Tibial artery (tissue), 4 donors: Measurements from ENCODE around the gene EIF2D.
A peak's percentile ranks its signal among the peaks of the same experiment; 100 is the strongest.

ENCODE experiments used
- DNase-seq, 2 donors: peaks; one replicate each; pipeline ENCODE4 v3.0.0-alpha.2; 2019
- H3K27ac ChIP-seq, 2 donors: fragments of 200-600 bp; sonication (generic) in 1 of 2; 1 replicate in 1 of 2; 2 replicates in 1 of 2; pipeline ENCODE4 v1.5.1; 2018 to 2019; ENCODE audit warnings: mild to moderate bottlenecking in 1 of 2
- H3K27me3 ChIP-seq, 2 donors: fragments of 200-600 bp; sonication (generic) in 1 of 2; one replicate each; pipeline versions ENCODE4 v1.5.1 to v1.6.0; 2016 to 2019
- H3K36me3 ChIP-seq, 3 donors: fragments of 200-600 bp; sonication (generic) in 2 of 3; one replicate each; pipeline ENCODE4 v1.5.1; 2016 to 2019; ENCODE audit warnings: mild to moderate bottlenecking in 2 of 3
- H3K4me1 ChIP-seq, 4 donors: fragments of 200-600 bp; sonication (generic) in 2 of 4; 1 replicate in 3 of 4; 2 replicates in 1 of 4; pipeline ENCODE4 v1.5.1; 2016 to 2019
- H3K4me3 ChIP-seq, 2 donors: fragments of 200-600 bp; sonication (generic) in 1 of 2; 1 replicate in 1 of 2; 2 replicates in 1 of 2; pipeline ENCODE4 v1.5.1; 2018 to 2019; ENCODE audit warnings: mild to moderate bottlenecking in 2 of 2
- H3K9me3 ChIP-seq, 3 donors: fragments of 200-600 bp; sonication (generic) in 1 of 3; one replicate each; pipeline ENCODE4 v1.5.1; 2016 to 2019
- intact Hi-C: fragments of 100-400 bp; cut with DNase I; formaldehyde crosslinking; loops from one replicate; pipeline ENCODE4 v1.15.0; 2023; ENCODE audit warnings: low total_unique reads
- TF ChIP-seq, protein P1 (sequence below), 2 experiments: fragments of 200-600 bp in 1 of 2; fragments of 450-650 bp in 1 of 2; IDR thresholded peaks; one replicate each; pipeline ENCODE4 v1.5.1; 2017 to 2019; ENCODE audit warnings: antibody characterized with exemption in 2 of 2, mild to moderate bottlenecking in 1 of 2, moderate library complexity in 1 of 2

Gene EIF2D, protein sequence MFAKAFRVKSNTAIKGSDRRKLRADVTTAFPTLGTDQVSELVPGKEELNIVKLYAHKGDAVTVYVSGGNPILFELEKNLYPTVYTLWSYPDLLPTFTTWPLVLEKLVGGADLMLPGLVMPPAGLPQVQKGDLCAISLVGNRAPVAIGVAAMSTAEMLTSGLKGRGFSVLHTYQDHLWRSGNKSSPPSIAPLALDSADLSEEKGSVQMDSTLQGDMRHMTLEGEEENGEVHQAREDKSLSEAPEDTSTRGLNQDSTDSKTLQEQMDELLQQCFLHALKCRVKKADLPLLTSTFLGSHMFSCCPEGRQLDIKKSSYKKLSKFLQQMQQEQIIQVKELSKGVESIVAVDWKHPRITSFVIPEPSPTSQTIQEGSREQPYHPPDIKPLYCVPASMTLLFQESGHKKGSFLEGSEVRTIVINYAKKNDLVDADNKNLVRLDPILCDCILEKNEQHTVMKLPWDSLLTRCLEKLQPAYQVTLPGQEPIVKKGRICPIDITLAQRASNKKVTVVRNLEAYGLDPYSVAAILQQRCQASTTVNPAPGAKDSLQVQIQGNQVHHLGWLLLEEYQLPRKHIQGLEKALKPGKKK

DNA sequence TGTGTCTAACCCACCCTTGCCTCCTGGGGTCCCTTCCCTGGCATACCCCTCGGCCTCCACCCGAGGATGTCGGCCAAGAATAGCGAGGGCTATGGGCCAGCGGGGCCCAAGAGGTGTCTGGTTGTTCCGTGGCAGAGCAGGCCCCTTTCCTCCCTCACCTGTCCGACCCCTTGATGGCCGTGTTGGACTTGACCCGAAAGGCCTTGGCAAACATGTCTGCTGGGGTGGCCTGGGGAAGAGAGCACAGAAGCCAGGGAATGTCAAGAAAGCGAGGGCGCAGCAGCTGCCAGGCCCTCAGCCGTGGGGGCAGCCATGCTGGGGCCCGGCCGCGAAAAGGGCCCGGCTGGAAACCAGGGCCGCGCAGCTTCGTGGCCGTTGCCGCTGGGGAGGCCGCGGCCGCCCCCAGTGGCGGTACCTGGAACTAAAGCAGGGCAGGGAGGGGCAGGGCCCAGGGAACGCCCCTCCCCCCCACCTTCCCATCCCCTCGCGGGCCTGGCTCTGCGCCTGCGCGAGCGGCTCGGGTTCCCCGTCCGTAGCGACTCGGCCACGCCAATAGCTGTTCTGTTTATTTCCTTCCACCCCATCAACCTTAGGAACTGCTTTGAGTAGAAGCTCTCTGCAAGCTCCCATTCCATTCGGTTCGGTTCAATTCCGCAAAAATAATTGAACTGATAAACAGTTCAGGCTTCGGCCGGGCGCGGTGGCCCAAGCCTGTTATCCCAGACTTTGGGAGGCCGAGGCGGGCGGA lies at the start of gene EIF2D:
Gene EIF2D, minus strand, starts transcription at position 337 of the 748 bp plus-strand sequence. Its CDS starts 123 bp downstream, at position 214.
- H3K4me1 ChIP-seq: peaks cover 0 to 14% (median 9%) of the 10 kb centered on the region in 4 donors
- peak; percentile 90 to 96 for DNase-seq
- no peaks in the 10 kb centered on the region for H3K9me3 ChIP-seq
- H3K4me3 ChIP-seq: peak within 1 kb of the TSS; percentile 75 to 82
- peak within 1 kb of the TSS; percentile 85 to 92 for H3K27ac ChIP-seq
- H3K36me3 ChIP-seq: peaks cover 6 to 35% (median 34%) of the 10 kb centered on the region in 3 donors
- TF ChIP-seq, protein P1, sequence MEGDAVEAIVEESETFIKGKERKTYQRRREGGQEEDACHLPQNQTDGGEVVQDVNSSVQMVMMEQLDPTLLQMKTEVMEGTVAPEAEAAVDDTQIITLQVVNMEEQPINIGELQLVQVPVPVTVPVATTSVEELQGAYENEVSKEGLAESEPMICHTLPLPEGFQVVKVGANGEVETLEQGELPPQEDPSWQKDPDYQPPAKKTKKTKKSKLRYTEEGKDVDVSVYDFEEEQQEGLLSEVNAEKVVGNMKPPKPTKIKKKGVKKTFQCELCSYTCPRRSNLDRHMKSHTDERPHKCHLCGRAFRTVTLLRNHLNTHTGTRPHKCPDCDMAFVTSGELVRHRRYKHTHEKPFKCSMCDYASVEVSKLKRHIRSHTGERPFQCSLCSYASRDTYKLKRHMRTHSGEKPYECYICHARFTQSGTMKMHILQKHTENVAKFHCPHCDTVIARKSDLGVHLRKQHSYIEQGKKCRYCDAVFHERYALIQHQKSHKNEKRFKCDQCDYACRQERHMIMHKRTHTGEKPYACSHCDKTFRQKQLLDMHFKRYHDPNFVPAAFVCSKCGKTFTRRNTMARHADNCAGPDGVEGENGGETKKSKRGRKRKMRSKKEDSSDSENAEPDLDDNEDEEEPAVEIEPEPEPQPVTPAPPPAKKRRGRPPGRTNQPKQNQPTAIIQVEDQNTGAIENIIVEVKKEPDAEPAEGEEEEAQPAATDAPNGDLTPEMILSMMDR (IDR thresholded peaks at IDR 0.05): peak; percentile 98 to 100
- intact Hi-C loops: no loop called here
- no peaks in the 10 kb centered on the region for H3K27me3 ChIP-seq

DNA sequence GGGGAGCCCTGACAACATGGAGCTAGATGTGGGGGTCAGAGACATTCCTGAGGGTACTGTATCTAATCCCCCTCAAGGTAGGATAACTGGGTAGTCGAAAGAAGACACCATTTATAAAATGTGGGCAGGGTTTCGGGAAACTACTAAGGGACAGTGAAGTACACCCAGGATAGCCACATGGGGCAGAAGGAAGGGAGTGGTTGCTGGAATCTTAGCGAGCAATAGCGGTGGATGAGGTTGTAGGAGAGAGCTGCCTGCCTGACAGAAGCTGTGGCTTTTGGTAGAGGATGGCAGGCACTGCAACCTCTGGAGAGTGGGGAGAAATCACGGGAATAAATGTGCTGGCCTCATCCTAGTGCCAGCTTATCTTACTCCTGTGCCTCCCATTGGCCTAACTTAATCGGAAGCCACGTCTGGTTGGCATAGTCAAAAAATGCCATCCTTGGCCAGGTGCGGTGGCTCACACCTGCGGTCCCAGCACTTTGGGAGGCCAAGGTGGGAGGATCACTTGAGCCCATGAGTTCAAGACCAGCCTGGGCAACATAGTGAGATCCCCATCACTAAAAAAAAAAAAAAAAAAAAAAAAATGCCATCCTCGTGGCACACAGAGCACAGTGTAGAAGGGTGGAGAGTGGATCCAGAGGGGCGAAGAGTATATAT lies 49.0 kb upstream of the EIF2D start:
- H3K27ac ChIP-seq: no peak overlapping the region
- peaks cover 6 to 33% (median 25%) of the 10 kb centered on the region in 4 donors for H3K4me1 ChIP-seq
- no peaks in the 10 kb centered on the region for H3K9me3 ChIP-seq
- no peaks in the 10 kb centered on the region for H3K27me3 ChIP-seq
- H3K4me3 ChIP-seq: no peak overlapping the region
- TF ChIP-seq, protein P1 (IDR thresholded peaks at IDR 0.05): no peak
- no peaks in the 10 kb centered on the region for H3K36me3 ChIP-seq
- DNase-seq: no peak
- intact Hi-C loops: loop anchor here (10.0 kb wide), 2 partner anchors 156 to 254 kb away; partner anchors contain the start of gene RASSF5

DNA sequence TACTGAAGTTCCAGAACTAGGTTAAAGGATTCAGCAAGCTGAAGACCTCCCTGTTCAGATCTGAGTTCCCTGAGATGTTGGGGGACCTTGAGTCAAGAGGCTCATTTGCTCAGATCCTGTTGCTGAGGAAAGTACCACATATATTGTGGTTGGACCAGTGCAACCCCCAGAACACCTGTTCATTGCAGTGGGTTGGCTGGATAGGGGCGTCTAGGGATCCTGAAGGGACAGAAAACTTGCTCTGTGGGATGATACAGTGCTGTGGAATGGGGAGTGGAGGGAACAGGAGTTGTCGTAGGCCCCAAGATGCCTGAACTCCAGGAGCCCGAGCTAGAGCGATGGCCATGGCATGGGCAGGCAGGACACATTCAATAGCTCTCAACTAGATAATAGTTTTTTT lies 47.9 kb upstream of the EIF2D start:
- Histone ChIP-seq H3K36me3 (no peaks in the 10 kb centered on the region), H3K27me3 (no peaks in the 10 kb centered on the region), H3K4me1 (peaks cover 6 to 38% (median 25%) of the 10 kb centered on the region in 4 donors), H3K4me3 (no peak overlapping the region), H3K27ac (peak overlapping the region; percentile 70 to 77), H3K9me3 (no peaks in the 10 kb centered on the region)
- TF ChIP-seq, protein P1 (IDR thresholded peaks at IDR 0.05): no peak
- intact Hi-C loops: loop anchor here (10.0 kb wide), 2 partner anchors 155 to 255 kb away; partner anchors contain the start of gene RASSF5
- no peak for DNase-seq

DNA sequence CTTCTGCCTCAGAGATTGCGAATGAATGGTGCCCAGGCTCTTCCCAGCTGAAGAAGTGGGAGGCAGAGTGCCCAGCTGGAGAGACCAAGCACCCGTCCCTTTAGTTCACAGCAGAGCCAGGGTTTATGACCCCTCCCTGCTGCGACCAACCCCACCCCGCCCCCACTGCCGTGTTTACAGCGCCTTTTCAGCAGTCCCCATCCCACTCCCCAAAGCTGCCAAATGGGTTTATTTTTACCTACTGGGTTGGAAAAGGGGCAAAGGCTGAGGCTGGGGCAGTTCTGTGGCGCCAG lies 46.7 kb upstream of the EIF2D start:
- Histone ChIP-seq H3K4me3 (peak overlapping the region; percentile 7 to 30), H3K27ac (peak overlapping the region; percentile 70 to 77), H3K36me3 (no peaks in the 10 kb centered on the region), H3K4me1 (peaks cover 6 to 32% (median 20%) of the 10 kb centered on the region in 4 donors), H3K9me3 (no peaks in the 10 kb centered on the region), H3K27me3 (no peaks in the 10 kb centered on the region)
- intact Hi-C loops: no loop called here
- DNase-seq: no peak
- TF ChIP-seq, protein P1 (IDR thresholded peaks at IDR 0.05): no peak

DNA sequence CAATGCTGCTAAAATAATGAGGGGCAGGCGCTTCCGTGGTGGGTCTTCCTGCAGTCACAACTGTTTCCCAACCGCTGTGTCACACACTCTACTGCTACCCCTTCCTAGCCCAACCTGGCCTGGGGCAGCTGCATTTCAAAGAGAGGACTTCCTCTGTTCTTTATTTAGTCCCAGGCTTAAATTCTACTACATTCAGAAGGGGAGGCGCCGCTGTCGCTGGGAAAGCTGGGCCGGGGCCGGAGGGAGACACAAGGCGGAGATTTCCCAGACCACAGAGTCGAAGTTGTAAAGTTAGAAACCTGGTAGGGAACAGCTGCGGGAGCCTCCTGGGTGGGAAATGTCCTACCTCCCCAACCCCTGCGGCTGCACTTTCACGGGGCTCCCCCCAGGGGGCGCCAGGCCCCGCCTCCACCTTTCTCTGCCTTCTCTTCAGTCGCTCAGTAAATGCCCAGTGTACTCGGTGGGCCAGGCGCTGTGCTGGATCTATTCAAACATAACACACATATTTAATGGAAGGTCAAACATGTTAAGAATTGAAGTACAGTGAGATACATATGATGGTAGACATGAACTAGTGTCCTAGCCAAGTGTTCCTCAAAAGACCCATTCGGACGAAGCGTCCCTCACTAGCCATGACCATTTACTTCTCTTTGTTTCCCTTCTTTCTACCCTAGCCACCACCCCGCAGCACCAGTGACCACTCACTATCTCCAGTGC lies 46.2 kb upstream of the EIF2D start:
- Histone ChIP-seq H3K27me3 (no peaks in the 10 kb centered on the region), H3K4me3 (peak overlapping the region; percentile 7 to 30), H3K9me3 (no peaks in the 10 kb centered on the region), H3K27ac (peak overlapping the region; percentile 70 to 77), H3K4me1 (peaks cover 6 to 28% (median 16%) of the 10 kb centered on the region in 4 donors), H3K36me3 (no peaks in the 10 kb centered on the region)
- TF ChIP-seq, protein P1 (IDR thresholded peaks at IDR 0.05): peak; percentile 46 to 61
- no peak for DNase-seq
- intact Hi-C loops: no loop called here
